Stomach (tissue), 9 donors: Measurements from ENCODE around the gene EXPH5. TPM values are rescaled to one million over a fixed set of nuclear protein-coding genes. Genes with fewer than 3 reads are reported as not detected.

ENCODE experiments used
- DNase-seq, 2 donors: peaks; one replicate each; pipeline versions ENCODE4 v3.0.0 to v3.0.0-alpha.2; 2013 to 2019
- H3K27ac ChIP-seq, 5 donors: fragments of 200-600 bp in 4 of 5; sonication (generic) in 4 of 5; one replicate each; pipeline ENCODE4 v1.5.1; 2013 to 2019; ENCODE audit warnings: mild to moderate bottlenecking in 1 of 5, moderate library complexity in 1 of 5
- H3K27me3 ChIP-seq, 3 donors: fragments of 200-600 bp; sonication (generic); one replicate each; pipeline ENCODE4 v1.5.1; 2017 to 2019; ENCODE audit warnings: mixed run types in 1 of 3
- H3K36me3 ChIP-seq, 4 donors: fragments of 200-600 bp; sonication (generic); 1 replicate in 3 of 4; 2 replicates in 1 of 4; pipeline ENCODE4 v1.5.1; 2016 to 2019
- H3K4me1 ChIP-seq, 4 donors: fragments of 200-600 bp; sonication (generic); one replicate each; pipeline ENCODE4 v1.5.1; 2016 to 2019
- H3K4me3 ChIP-seq, 4 donors: fragments of 200-600 bp; sonication (generic) in 3 of 4; one replicate each; pipeline ENCODE4 v1.5.1; 2016 to 2019; ENCODE audit warnings: mild to moderate bottlenecking in 1 of 4
- H3K9me3 ChIP-seq, 4 donors: fragments of 200-600 bp; sonication (generic); one replicate each; pipeline ENCODE4 v1.5.1; 2016 to 2019
- CTCF ChIP-seq, 7 experiments: fragments of 450-650 bp in 4 of 7; fragments of 200-600 bp in 3 of 7; sonication (generic) in 3 of 7; IDR thresholded peaks; one replicate each; pipeline ENCODE4 v1.5.1; 2016 to 2019; ENCODE audit warnings: antibody characterized with exemption in 7 of 7, control low read depth in 2 of 7, mild to moderate bottlenecking in 1 of 7
- EP300 ChIP-seq: sonication (generic); formaldehyde crosslinking; IDR thresholded peaks from one replicate; pipeline ENCODE4 v1.6.1; 2017; ENCODE audit warnings: antibody characterized with exemption
- POLR2A ChIP-seq, 4 donors: fragments of 450-650 bp; IDR thresholded peaks; one replicate each; pipeline ENCODE4 v1.6.1; 2016; ENCODE audit warnings: antibody characterized with exemption in 4 of 4, control low read depth in 2 of 4, mild to moderate bottlenecking in 1 of 4, moderate library complexity in 1 of 4
- POLR2AphosphoS5 ChIP-seq, 3 donors: sonication (generic); formaldehyde crosslinking; IDR thresholded peaks; one replicate each; pipeline ENCODE4 v1.6.1; 2016; ENCODE audit warnings: antibody characterized with exemption in 3 of 3
- WGBS, 5 donors: extraction: QIAGEN DNeasy Blood & Tissue Kit in 3 of 5; methylation state at CpG; one replicate each; pipeline versions ENCODE4 v1.1.5 to v1.1.7; 2013 to 2018; 5-methylcytosine and 5-hydroxymethylcytosine counted together
- intact Hi-C: fragments of 100-400 bp; cut with DNase I; formaldehyde crosslinking; loops from one replicate; pipeline ENCODE4 v1.15.1; 2023; ENCODE audit warnings: low total_unique reads
- polyA plus RNA-seq, 3 donors: library from polyadenylated mRNA; stranded (reverse); fragments of 200-250 nt; gene quantifications; one replicate each; pipeline ENCODE4 v1.2.3, GENCODE V29; 2013
- total RNA-seq, 5 donors: library from RNA; depleted of rRNA; stranded (reverse); fragments of >200 nt; gene quantifications; one replicate each; pipeline versions ENCODE4 v1.1.0 to v1.2.3, GENCODE V29; 2014 to 2016
- donor health status: healthy with polysubstance abuse.
- donor health status: Bipolar disorder and iron deficiency.
- donor health status: healthy.

EXPH5 gene
- total and polyA plus RNA-seq, 8 donors: 0.75 to 23.7 (median 12.0) TPM

- H3K4me1 ChIP-seq: peaks cover 0 to 9% (median 6%) of the 10 kb centered on the region in 4 donors
- no peaks in the 10 kb centered on the region for H3K9me3 ChIP-seq
- TF ChIP-seq POLR2AphosphoS5 (IDR thresholded peaks at IDR 0.05) (no peak), POLR2A (IDR thresholded peaks at IDR 0.05) (no peak), EP300 (no peak), CTCF (IDR thresholded peaks at IDR 0.05) (no peak)
- DNase-seq: no peak
- intact Hi-C loops: no loop called here
- 71 to 84% (median 80%) methylated on average over 5 of the region's 5 CpGs for WGBS, 5 donors
- no peak overlapping the region for H3K4me3 ChIP-seq
- no peaks in the 10 kb centered on the region for H3K27me3 ChIP-seq
- H3K27ac ChIP-seq: no peak overlapping the region
- no peaks in the 10 kb centered on the region for H3K36me3 ChIP-seq
These were observed 56.8 kb downstream of the EXPH5 start for GRCh38 chr11:108536783-108537182.

- Histone ChIP-seq H3K36me3 (no peaks in the 10 kb centered on the region), H3K9me3 (no peaks in the 10 kb centered on the region), H3K4me1 (peaks cover 0 to 9% (median 6%) of the 10 kb centered on the region in 4 donors), H3K27ac (no peak overlapping the region), H3K27me3 (no peaks in the 10 kb centered on the region), H3K4me3 (no peak overlapping the region)
- 68 to 82% (median 77%) methylated on average over 6 of the region's 6 CpGs for WGBS, 5 donors
- DNase-seq: no peak
- intact Hi-C loops: no loop called here
- TF ChIP-seq POLR2AphosphoS5 (IDR thresholded peaks at IDR 0.05) (no peak), CTCF (IDR thresholded peaks at IDR 0.05) (no peak), POLR2A (IDR thresholded peaks at IDR 0.05) (no peak), EP300 (no peak)
These were observed 58.1 kb downstream of the EXPH5 start for GRCh38 chr11:108535384-108535955.

GRCh38 chr11:108534274-108534882, 59.2 kb downstream of the EXPH5 start:
- Histone ChIP-seq H3K27ac (no peak overlapping the region), H3K36me3 (no peaks in the 10 kb centered on the region), H3K4me3 (no peak overlapping the region), H3K4me1 (peaks cover 0 to 9% (median 6%) of the 10 kb centered on the region in 4 donors), H3K9me3 (no peaks in the 10 kb centered on the region), H3K27me3 (no peaks in the 10 kb centered on the region)
- TF ChIP-seq EP300 (no peak), POLR2AphosphoS5 (IDR thresholded peaks at IDR 0.05) (no peak), CTCF (IDR thresholded peaks at IDR 0.05) (no peak), POLR2A (IDR thresholded peaks at IDR 0.05) (no peak)
- 58 to 88% (median 81%) methylated on average over 2 of the region's 2 CpGs for WGBS, 5 donors
- no peak for DNase-seq
- intact Hi-C loops: no loop called here

GRCh38 chr11:108530426-108530825, 63.1 kb downstream of the EXPH5 start:
- no peak overlapping the region for H3K4me3 ChIP-seq
- H3K27ac ChIP-seq: no peak overlapping the region
- TF ChIP-seq EP300 (no peak), POLR2A (IDR thresholded peaks at IDR 0.05) (no peak), CTCF (IDR thresholded peaks at IDR 0.05) (no peak), POLR2AphosphoS5 (IDR thresholded peaks at IDR 0.05) (no peak)
- no peaks in the 10 kb centered on the region for H3K4me1 ChIP-seq
- 96 to 100% (median 98%) methylated on average over 5 of the region's 5 CpGs for WGBS, 5 donors
- H3K27me3 ChIP-seq: no peaks in the 10 kb centered on the region
- no peak for DNase-seq
- peaks cover 0 to 7% (median 0%) of the 10 kb centered on the region in 4 donors for H3K36me3 ChIP-seq
- no peaks in the 10 kb centered on the region for H3K9me3 ChIP-seq
- intact Hi-C loops: no loop called here
